Fibroblast of peridontal ligament (primary cell): ENCODE results near the gene RHOJ.
A peak's percentile ranks its signal among the peaks of the same experiment; 100 is the strongest.
"Not testable (repeated sequence)": the region's sequence is repeated elsewhere in the genome, so short reads cannot be mapped to it uniquely, and the experiment has no call there.

Experiments used
- DNase-seq: peaks from one replicate; pipeline ENCODE4 v3.0.0-alpha.2; 2010; ENCODE audit errors: extremely low read depth

The RHOJ gene

GRCh38 chr14:63268771-63269170 lies 64.5 kb downstream of the RHOJ start:
- DNase-seq: no peak

- no peak for DNase-seq
Measured at GRCh38 chr14:63269561-63270225, 65.5 kb downstream of the RHOJ start.

GRCh38 chr14:63273129-63273528 lies 68.9 kb downstream of the RHOJ start:
- DNase-seq: no peak

GRCh38 chr14:63273717-63274655 lies 69.7 kb downstream of the RHOJ start:
- peak; percentile 10 for DNase-seq

GRCh38 chr14:63275611-63276010 lies 71.4 kb downstream of the RHOJ start:
- no peak for DNase-seq

GRCh38 chr14:63276016-63276415 lies 71.8 kb downstream of the RHOJ start:
- DNase-seq: no peak

- peak; percentile 71 for DNase-seq
Measured at GRCh38 chr14:63276492-63277342, 72.5 kb downstream of the RHOJ start.

- DNase-seq: no peak
Measured at GRCh38 chr14:63277591-63278183, 73.4 kb downstream of the RHOJ start.

GRCh38 chr14:63279933-63280332 lies 75.7 kb downstream of the RHOJ start:
- not testable (repeated sequence) for DNase-seq

GRCh38 chr14:63282997-63283883 lies 79.0 kb downstream of the RHOJ start:
- no peak for DNase-seq

- no peak for DNase-seq
Measured at GRCh38 chr14:63283884-63284248, 79.6 kb downstream of the RHOJ start.

- no peak for DNase-seq
Measured at GRCh38 chr14:63286071-63286470, 81.8 kb downstream of the RHOJ start.

GRCh38 chr14:63287666-63288483 lies 83.6 kb downstream of the RHOJ start:
- peak; percentile 2 for DNase-seq

- no peak for DNase-seq
Measured at GRCh38 chr14:63288853-63289252, 84.6 kb downstream of the RHOJ start.

- no peak for DNase-seq
Measured at GRCh38 chr14:63290741-63291430, 86.6 kb downstream of the RHOJ start.

- no peak for DNase-seq
Measured at GRCh38 chr14:63292805-63293204, 88.6 kb downstream of the RHOJ start.

GRCh38 chr14:63295231-63295685 lies 91.0 kb downstream of the RHOJ start:
- no peak for DNase-seq

- DNase-seq: no peak
Measured at GRCh38 chr14:63296060-63296563, 91.9 kb downstream of the RHOJ start.
